ENCODE data around the gene CALHM6. TPM values are rescaled to one million over a fixed set of nuclear protein-coding genes. Genes with fewer than 3 reads are reported as not detected.

Gene CALHM6
- total and polyA plus RNA-seq, 10 of the 15 experiments (the other 5 are each of a cell fraction or from before 2014, with no cell fraction given): 0.15 to 3.4 (median 1.3) TPM

- BruUV-seq (replicated peaks): no TSS peak
- no peak for DNase-seq (ENCODE audit: low read depth, low spot score)
- no peak for FAIRE-seq
- ChIA-PET SMC1A (ENCODE audit: uncharacterized antibody, unreplicated experiment) (interaction anchor here (1.0 to 2.0 kb wide), 3 partner anchors 11 to 223 kb away, joined by 4 to 13 read pairs (median 4); no protein-coding TSS in a partner anchor), CTCF (interaction anchor here (0.8 to 5.2 kb wide), 4 partner anchors 15 to 224 kb away, joined by 3 to 34 read pairs (median 12); no protein-coding TSS in a partner anchor), RAD21 (ENCODE audit: unreplicated experiment) (interaction anchor here (0.7 to 1.5 kb wide), 2 partner anchors 42 to 224 kb away, joined by 3 to 5 read pairs; partner anchors contain the start of gene CALHM4), POLR2A (no interaction called here)
- Histone ChIP-seq H2AFZ (ENCODE audit: control insufficient read depth, low read depth, low read length) (peak within 1 kb of the TSS; percentile 61), H3K36me3 (ENCODE audit: control insufficient read depth in 2 of 2, insufficient read depth in 2 of 2, low read length in 1 of 2) (no peaks in the 10 kb centered on the region), H3K4me2 (ENCODE audit: control insufficient read depth, insufficient read depth) (peak within 1 kb of the TSS; percentile 54; the same call in 1 of the 2 replicates), H3K4me3 (no peak within 1 kb of the TSS), H3K4me1 (ENCODE audit: control insufficient read depth, insufficient read depth, low read length) (peaks cover 9% of the 10 kb centered on the region), H3K27me3 (replicated peaks in 1 of 2; ENCODE audit: control insufficient read depth in 2 of 2, insufficient read depth in 2 of 2, low read length in 1 of 2) (no peaks in the 10 kb centered on the region; a peak in 1 of 4 replicates), H3K9me3 (replicated peaks; ENCODE audit: control insufficient read depth, insufficient read depth, low read length) (no peaks in the 10 kb centered on the region), H3K27ac (ENCODE audit: control insufficient read depth, insufficient read depth) (no peak within 1 kb of the TSS), H4K20me1 (ENCODE audit: control insufficient read depth, insufficient read depth) (no peaks in the 10 kb centered on the region), H3K79me2 (ENCODE audit: control insufficient read depth, insufficient read depth, low read length) (no peaks in the 10 kb centered on the region), H3K9ac (ENCODE audit: control insufficient read depth, insufficient read depth, low read length) (0 out of 2 replicates have a peak within 1 kb of the TSS, but pooled peaks have one; percentile 21)
- 56% methylated on average over 10 of the region's 10 CpGs for WGBS (ENCODE audit: insufficient coverage, insufficient replicate concordance, low lambda C conversion rate, missing lambda C conversion rate)
- in situ Hi-C loops (cut with MboI) (no loop called here), intact Hi-C loops (cut with micrococcal nuclease; ENCODE audit: unreplicated experiment) (no loop called here)
- ATAC-seq: no peak
- TF ChIP-seq RAD21 (IDR thresholded peaks at IDR 0.05; ENCODE audit: insufficient read depth, low read depth, low read length) (0 out of 2 replicates have a peak, but pooled peaks have one; percentile 2), CTCF (IDR thresholded peaks at IDR 0.05 in 2 of 3, conservative IDR thresholded peaks at IDR 0.05 in 1 of 3; ENCODE audit: control insufficient read depth in 2 of 3, extremely low read depth in 1 of 3, insufficient read depth in 1 of 3, low read depth in 3 of 3, low read length in 3 of 3) (peak in 1 of 3 experiments; percentile 24; a peak in 1 of 6 replicates), IRF4 (IDR thresholded peaks at IDR 0.05; ENCODE audit: low read depth, low read length) (no peak), MTA3 (IDR thresholded peaks at IDR 0.05; ENCODE audit: borderline replicate concordance, low read length) (no peak), SREBF1 (IDR thresholded peaks at IDR 0.05; ENCODE audit: low read length) (no peak), NFYB (IDR thresholded peaks at IDR 0.05; ENCODE audit: insufficient read depth, low read depth, low read length) (no peak), LARP7 (IDR thresholded peaks at IDR 0.05) (no peak), BMI1 (IDR thresholded peaks at IDR 0.05; ENCODE audit: borderline replicate concordance) (no peak)
- TF ChIP-seq, protein P1, sequence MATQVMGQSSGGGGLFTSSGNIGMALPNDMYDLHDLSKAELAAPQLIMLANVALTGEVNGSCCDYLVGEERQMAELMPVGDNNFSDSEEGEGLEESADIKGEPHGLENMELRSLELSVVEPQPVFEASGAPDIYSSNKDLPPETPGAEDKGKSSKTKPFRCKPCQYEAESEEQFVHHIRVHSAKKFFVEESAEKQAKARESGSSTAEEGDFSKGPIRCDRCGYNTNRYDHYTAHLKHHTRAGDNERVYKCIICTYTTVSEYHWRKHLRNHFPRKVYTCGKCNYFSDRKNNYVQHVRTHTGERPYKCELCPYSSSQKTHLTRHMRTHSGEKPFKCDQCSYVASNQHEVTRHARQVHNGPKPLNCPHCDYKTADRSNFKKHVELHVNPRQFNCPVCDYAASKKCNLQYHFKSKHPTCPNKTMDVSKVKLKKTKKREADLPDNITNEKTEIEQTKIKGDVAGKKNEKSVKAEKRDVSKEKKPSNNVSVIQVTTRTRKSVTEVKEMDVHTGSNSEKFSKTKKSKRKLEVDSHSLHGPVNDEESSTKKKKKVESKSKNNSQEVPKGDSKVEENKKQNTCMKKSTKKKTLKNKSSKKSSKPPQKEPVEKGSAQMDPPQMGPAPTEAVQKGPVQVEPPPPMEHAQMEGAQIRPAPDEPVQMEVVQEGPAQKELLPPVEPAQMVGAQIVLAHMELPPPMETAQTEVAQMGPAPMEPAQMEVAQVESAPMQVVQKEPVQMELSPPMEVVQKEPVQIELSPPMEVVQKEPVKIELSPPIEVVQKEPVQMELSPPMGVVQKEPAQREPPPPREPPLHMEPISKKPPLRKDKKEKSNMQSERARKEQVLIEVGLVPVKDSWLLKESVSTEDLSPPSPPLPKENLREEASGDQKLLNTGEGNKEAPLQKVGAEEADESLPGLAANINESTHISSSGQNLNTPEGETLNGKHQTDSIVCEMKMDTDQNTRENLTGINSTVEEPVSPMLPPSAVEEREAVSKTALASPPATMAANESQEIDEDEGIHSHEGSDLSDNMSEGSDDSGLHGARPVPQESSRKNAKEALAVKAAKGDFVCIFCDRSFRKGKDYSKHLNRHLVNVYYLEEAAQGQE (IDR thresholded peaks at IDR 0.05; ENCODE audit: low read depth, low read length): no peak
Observed at GRCh38 chr6:116511424-116512110, 50.4 kb downstream of the CALHM6 start, which contains the start of gene CALHM5. Gene CALHM5, plus strand, starts transcription at chr6:116511639. Its CDS starts 58 bp downstream, at chr6:116511697.

Data from GM12878 (cell line).